ENCODE results near the gene MYO16.

DNA sequence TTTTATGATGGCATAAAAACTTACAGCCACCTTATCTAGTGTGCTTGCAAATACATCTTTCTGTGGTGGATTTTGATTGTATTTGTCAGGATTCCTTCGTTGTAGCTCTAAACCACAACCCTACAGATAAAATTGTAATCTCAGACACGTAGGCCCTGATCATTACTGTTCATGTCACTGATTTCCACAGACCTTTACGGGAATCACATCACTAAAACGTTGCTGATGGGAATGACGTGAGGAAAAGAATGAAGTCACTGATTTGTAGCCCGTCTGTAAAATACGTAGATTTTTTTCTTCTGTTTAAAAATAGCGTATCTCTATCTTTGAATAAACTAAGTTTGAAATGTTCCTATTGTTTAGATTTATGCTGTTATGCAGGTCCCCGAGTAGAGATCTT lies 399.2 kb downstream of the MYO16 start:
- TF ChIP-seq, protein P1, sequence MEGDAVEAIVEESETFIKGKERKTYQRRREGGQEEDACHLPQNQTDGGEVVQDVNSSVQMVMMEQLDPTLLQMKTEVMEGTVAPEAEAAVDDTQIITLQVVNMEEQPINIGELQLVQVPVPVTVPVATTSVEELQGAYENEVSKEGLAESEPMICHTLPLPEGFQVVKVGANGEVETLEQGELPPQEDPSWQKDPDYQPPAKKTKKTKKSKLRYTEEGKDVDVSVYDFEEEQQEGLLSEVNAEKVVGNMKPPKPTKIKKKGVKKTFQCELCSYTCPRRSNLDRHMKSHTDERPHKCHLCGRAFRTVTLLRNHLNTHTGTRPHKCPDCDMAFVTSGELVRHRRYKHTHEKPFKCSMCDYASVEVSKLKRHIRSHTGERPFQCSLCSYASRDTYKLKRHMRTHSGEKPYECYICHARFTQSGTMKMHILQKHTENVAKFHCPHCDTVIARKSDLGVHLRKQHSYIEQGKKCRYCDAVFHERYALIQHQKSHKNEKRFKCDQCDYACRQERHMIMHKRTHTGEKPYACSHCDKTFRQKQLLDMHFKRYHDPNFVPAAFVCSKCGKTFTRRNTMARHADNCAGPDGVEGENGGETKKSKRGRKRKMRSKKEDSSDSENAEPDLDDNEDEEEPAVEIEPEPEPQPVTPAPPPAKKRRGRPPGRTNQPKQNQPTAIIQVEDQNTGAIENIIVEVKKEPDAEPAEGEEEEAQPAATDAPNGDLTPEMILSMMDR (IDR thresholded peaks at IDR 0.05): no peak
- no peak for TF ChIP-seq ZFX (IDR thresholded peaks at IDR 0.05; ENCODE audit: borderline replicate concordance)
